Activated CD8-positive, alpha-beta T cell treated with anti-CD3 and anti-CD28 coated beads, Interleukin-2, amount 10 ng/mL, durations not matched to agents 7 days and 5 days (primary cell): ENCODE data around the gene RSBN1. TPM values are rescaled to one million over a fixed set of nuclear protein-coding genes. Genes with fewer than 3 reads are reported as not detected.
"Not testable (repeated sequence)": the region's sequence is repeated elsewhere in the genome, so short reads cannot be mapped to it uniquely, and the experiment has no call there.

Source experiments
- ATAC-seq: fragments of 150-1000 bp; cut with Tn5 transposase; one replicate; pipeline ENCODE4 v1.10.0; 2021; ENCODE audit warnings: moderate library complexity
- CTCF ChIA-PET: fragments of 350-600 bp; sonication (Branson Sonifier 250); formaldehyde crosslinking; loops from one replicate; lab custom pipeline; 2021; ENCODE audit warnings: antibody characterized with exemption; lab: Charles Lee
- POLR2A ChIA-PET: fragments of 350-600 bp; sonication (Branson Sonifier 250); formaldehyde crosslinking; loops from one replicate; lab custom pipeline; 2021; ENCODE audit warnings: antibody characterized with exemption; lab: Charles Lee
- DNase-seq: peaks from one replicate; pipeline ENCODE4 v3.0.0-alpha.2; 2020
- H3K27ac Mint-ChIP-seq: one replicate; pipeline ENCODE4 v1.8.0; 2021; ENCODE audit warnings: mild to moderate bottlenecking, mixed read lengths
- H3K27me3 Mint-ChIP-seq: one replicate; pipeline ENCODE4 v1.8.0; 2021; ENCODE audit warnings: low read depth, mixed read lengths
- H3K36me3 Mint-ChIP-seq: one replicate; pipeline ENCODE4 v1.8.0; 2021; ENCODE audit warnings: low read depth, mixed read lengths
- H3K4me1 Mint-ChIP-seq: one replicate; pipeline ENCODE4 v1.8.0; 2021; ENCODE audit warnings: low read depth, mixed read lengths
- H3K4me3 Mint-ChIP-seq: one replicate; pipeline ENCODE4 v1.8.0; 2021; ENCODE audit warnings: mild to moderate bottlenecking, mixed read lengths
- H3K9me3 Mint-ChIP-seq: one replicate; pipeline ENCODE4 v1.8.0; 2022; ENCODE audit warnings: mixed read lengths; ENCODE audit not compliant: insufficient read depth
- total RNA-seq, 2 experiments: library from RNA; stranded (reverse); gene quantifications; one replicate each; pipeline ENCODE4 v1.2.3, GENCODE V29; 2021

RSBN1 gene
- total RNA-seq, 2 experiments from 2014 or later: 27.3 to 29.9 TPM

DNA sequence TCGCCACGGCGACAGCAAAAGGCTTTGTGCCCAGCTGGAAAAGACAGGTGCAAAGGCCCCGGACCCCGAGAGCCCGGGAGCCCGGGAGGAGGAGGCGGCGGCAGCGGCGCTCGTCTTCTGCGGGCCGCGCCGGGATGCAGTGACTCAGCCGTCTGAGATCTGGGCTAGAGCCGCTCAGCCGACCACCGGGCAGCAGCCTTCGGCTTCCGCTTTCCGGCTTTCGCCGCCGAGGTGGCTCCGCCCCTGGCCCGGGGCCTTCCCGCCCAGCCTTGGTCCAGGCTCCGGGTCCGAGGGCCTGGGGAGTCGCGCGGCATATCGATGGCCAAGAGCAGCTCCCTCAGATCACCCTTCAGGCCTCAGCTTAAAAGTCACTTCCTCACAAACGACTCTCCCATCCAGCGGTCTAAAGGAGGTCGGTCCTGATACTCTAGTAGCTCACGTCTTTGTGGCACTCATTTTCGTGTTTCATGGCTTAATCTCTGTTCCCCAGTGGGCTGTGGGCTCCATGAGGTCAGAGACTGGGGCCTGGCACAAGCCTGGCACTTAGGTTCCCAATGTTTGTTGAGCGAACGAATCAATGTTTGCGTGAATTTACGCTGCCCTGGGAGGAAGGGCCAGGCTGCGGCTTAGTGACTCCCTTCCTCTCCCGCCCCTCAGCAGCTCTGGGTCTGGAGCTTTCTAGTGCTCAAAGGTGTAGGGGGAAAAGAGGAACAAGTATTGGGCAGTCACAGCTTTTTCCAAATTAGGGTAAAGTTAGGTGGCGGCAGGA lies 52.8 kb downstream of the RSBN1 start, which contains the start of gene PHTF1:
Gene PHTF1, minus strand, starts transcription at position 154 of the 769 bp plus-strand sequence. CDS start 783 bp downstream, outside the sequence.
- peaks cover 33% of the 10 kb centered on the region for H3K4me1 Mint-ChIP-seq
- peak within 1 kb of the TSS; percentile 96 for H3K27ac Mint-ChIP-seq
- H3K4me3 Mint-ChIP-seq: peak within 1 kb of the TSS; percentile 90
- DNase-seq: peak; percentile 67
- ChIA-PET POLR2A (interaction anchor here (1.0 to 3.3 kb wide), 7 partner anchors 9 to 171 kb away, joined by 3 to 23 read pairs (median 6); partner anchors contain the start of gene RSBN1), CTCF (interaction anchor here (0.8 to 2.1 kb wide), 11 partner anchors 13 to 687 kb away, joined by 3 to 6 read pairs (median 4); partner anchors contain the start of genes LRIG2, OLFML3 and RSBN1)
- no peaks in the 10 kb centered on the region for H3K9me3 Mint-ChIP-seq
- peak; percentile 85 for ATAC-seq
- peaks cover 38% of the 10 kb centered on the region for H3K36me3 Mint-ChIP-seq
- no peaks in the 10 kb centered on the region for H3K27me3 Mint-ChIP-seq

GRCh38 chr1:113758631-113759332 lies 53.5 kb downstream of the RSBN1 start:
- Mint-ChIP-seq H3K4me1 (peaks cover 33% of the 10 kb centered on the region), H3K4me3 (peak overlapping the region; percentile 90), H3K36me3 (peaks cover 40% of the 10 kb centered on the region), H3K27ac (peak overlapping the region; percentile 96), H3K9me3 (no peaks in the 10 kb centered on the region), H3K27me3 (no peaks in the 10 kb centered on the region)
- ChIA-PET POLR2A (interaction anchor here (1.0 to 3.3 kb wide), 7 partner anchors 10 to 172 kb away, joined by 3 to 23 read pairs (median 6); partner anchors contain the start of gene RSBN1), CTCF (interaction anchor here (0.9 to 2.1 kb wide), 6 partner anchors 27 to 686 kb away, joined by 3 to 6 read pairs (median 4); partner anchors contain the start of genes LRIG2, OLFML3 and RSBN1)
- peak; percentile 73 for DNase-seq
- ATAC-seq: peak; percentile 68

DNA sequence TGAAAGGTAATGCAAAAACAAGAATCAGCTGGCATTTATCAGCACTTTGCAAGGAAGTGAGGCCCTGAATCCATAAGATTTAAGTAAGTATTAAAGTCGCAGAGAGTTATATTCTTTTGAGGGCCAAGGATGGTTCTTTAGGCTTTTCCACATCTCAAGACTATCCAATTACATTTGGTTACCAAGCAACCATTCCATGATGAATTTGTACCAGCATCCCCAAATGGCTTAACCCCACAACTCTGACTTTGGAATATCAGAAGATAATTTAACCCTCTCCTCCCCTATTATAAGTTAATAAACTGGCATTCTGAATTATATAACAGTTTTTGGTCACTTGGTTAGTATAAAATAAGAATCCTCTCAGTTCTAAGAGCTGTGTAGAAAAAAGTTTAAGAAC lies 55.8 kb downstream of the RSBN1 start:
- Mint-ChIP-seq H3K4me1 (peaks cover 33% of the 10 kb centered on the region), H3K27me3 (no peaks in the 10 kb centered on the region)

GRCh38 chr1:113753333-113753732 lies 58.9 kb downstream of the RSBN1 start:
- ATAC-seq, DNase-seq, H3K9me3 Mint-ChIP-seq, CTCF ChIA-PET, POLR2A ChIA-PET, H3K27ac Mint-ChIP-seq, H3K27me3 Mint-ChIP-seq, H3K4me3 Mint-ChIP-seq: not testable (repeated sequence)
- peaks cover 47% of the 10 kb centered on the region for H3K36me3 Mint-ChIP-seq
- peaks cover 24% of the 10 kb centered on the region for H3K4me1 Mint-ChIP-seq

More for the DNA sequence above, 55.8 kb downstream of the RSBN1 start:
- H3K36me3 Mint-ChIP-seq: peaks cover 40% of the 10 kb centered on the region
- H3K9me3 Mint-ChIP-seq: no peaks in the 10 kb centered on the region
- H3K4me3 Mint-ChIP-seq: peak overlapping the region; percentile 90
- ATAC-seq (no peak), DNase-seq (no peak)
- H3K27ac Mint-ChIP-seq: no peak overlapping the region
- ChIA-PET POLR2A (interaction anchor here (1.0 kb wide), 1 partner anchor 55 kb away, joined by 7 read pairs; the partner anchor contains the start of gene RSBN1), CTCF (interaction anchor here (1.1 kb wide), 1 partner anchor 55 kb away, joined by 3 read pairs; no protein-coding TSS in a partner anchor)

- ChIA-PET POLR2A (no interaction called here), CTCF (no interaction called here)
- Mint-ChIP-seq H3K27me3 (no peaks in the 10 kb centered on the region), H3K36me3 (peaks cover 45% of the 10 kb centered on the region), H3K27ac (no peak overlapping the region), H3K4me1 (peaks cover 12% of the 10 kb centered on the region), H3K4me3 (no peak overlapping the region), H3K9me3 (no peaks in the 10 kb centered on the region)
- ATAC-seq (no peak), DNase-seq (no peak)
These were observed 60.8 kb downstream of the RSBN1 start for GRCh38 chr1:113751516-113751915.

- ChIA-PET POLR2A (no interaction called here), CTCF (no interaction called here)
- Mint-ChIP-seq H3K27me3 (no peaks in the 10 kb centered on the region), H3K9me3 (no peaks in the 10 kb centered on the region), H3K4me3 (no peak overlapping the region), H3K27ac (no peak overlapping the region), H3K4me1 (peaks cover 8% of the 10 kb centered on the region), H3K36me3 (peaks cover 41% of the 10 kb centered on the region)
- ATAC-seq: no peak
- no peak for DNase-seq
These were observed 61.2 kb downstream of the RSBN1 start for GRCh38 chr1:113751114-113751513.

GRCh38 chr1:113749402-113749801 lies 62.9 kb downstream of the RSBN1 start:
- Mint-ChIP-seq H3K4me1 (peaks cover 3% of the 10 kb centered on the region), H3K27ac (no peak overlapping the region), H3K4me3 (no peak overlapping the region), H3K27me3 (no peaks in the 10 kb centered on the region), H3K36me3 (peaks cover 27% of the 10 kb centered on the region), H3K9me3 (no peaks in the 10 kb centered on the region)
- ATAC-seq (no peak), DNase-seq (no peak)
- ChIA-PET POLR2A (no interaction called here), CTCF (no interaction called here)

GRCh38 chr1:113747376-113747775 lies 64.9 kb downstream of the RSBN1 start:
- POLR2A ChIA-PET: no interaction called here

GRCh38 chr1:113745425-113745824 lies 66.9 kb downstream of the RSBN1 start:
- H3K9me3 Mint-ChIP-seq: no peaks in the 10 kb centered on the region
- no peaks in the 10 kb centered on the region for H3K27me3 Mint-ChIP-seq
- H3K36me3 Mint-ChIP-seq: peaks cover 31% of the 10 kb centered on the region
- H3K27ac Mint-ChIP-seq: no peak overlapping the region
- H3K4me1 Mint-ChIP-seq: peaks cover 14% of the 10 kb centered on the region
- CTCF ChIA-PET: no interaction called here
- DNase-seq (no peak), ATAC-seq (no peak)
- POLR2A ChIA-PET: interaction anchor here (0.6 kb wide), 1 partner anchor 206 kb away, joined by 4 read pairs; no protein-coding TSS in a partner anchor
- H3K4me3 Mint-ChIP-seq: no peak overlapping the region

More at GRCh38 chr1:113747376-113747775, 64.9 kb downstream of the RSBN1 start:
- H3K4me3 Mint-ChIP-seq: no peak overlapping the region
- no peak for ATAC-seq
- CTCF ChIA-PET: no interaction called here
- H3K9me3 Mint-ChIP-seq: no peaks in the 10 kb centered on the region
- no peak overlapping the region for H3K27ac Mint-ChIP-seq
- H3K4me1 Mint-ChIP-seq: peaks cover 8% of the 10 kb centered on the region
- no peaks in the 10 kb centered on the region for H3K27me3 Mint-ChIP-seq
- H3K36me3 Mint-ChIP-seq: peaks cover 27% of the 10 kb centered on the region
- DNase-seq: no peak

DNA sequence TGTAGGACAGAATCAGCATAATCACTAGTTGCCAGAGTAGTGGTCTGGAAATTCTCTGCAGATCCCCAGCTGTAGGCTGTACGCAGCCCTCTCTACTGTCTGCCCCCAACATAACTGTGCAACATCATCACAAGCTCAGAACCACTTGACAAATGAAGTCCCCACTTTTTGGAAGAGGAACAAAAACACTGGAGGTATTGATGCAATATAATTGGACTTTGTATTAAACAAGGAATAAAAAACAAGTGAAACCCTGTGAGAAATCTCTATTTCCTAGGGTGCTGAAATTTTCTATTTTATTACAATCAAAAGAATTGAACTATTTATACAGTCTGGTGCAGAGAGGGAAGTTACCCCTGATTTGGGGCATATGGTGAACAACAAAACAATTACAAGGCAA lies 68.2 kb downstream of the RSBN1 start:
- DNase-seq: no peak
- POLR2A ChIA-PET: interaction anchor here (0.7 kb wide), 1 partner anchor 632 kb away, joined by 4 read pairs; no protein-coding TSS in a partner anchor
- CTCF ChIA-PET: no interaction called here

DNA sequence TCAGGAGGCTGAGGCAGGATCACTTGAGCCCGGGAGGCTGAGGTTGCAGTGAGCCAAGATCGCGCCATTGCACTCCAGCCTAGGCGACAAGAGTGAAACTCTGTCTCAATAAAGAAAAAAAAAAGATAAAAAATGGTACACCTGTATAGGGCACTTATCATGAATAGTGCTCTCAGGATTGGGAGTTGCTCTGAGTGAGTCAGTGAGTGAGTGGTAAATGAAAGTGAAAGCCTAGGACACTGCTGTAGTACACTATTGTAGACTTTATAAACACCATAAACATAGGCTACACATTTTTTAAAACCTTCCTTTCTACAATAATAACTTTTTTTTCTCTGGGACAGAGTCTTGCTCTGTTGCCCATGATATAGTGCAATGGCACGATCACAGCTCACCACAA lies 69.8 kb downstream of the RSBN1 start:
- POLR2A ChIA-PET: no interaction called here
- H3K4me3 Mint-ChIP-seq: peak overlapping the region; percentile 6
- no peaks in the 10 kb centered on the region for H3K9me3 Mint-ChIP-seq
- no peaks in the 10 kb centered on the region for H3K27me3 Mint-ChIP-seq
- H3K27ac Mint-ChIP-seq: peak overlapping the region; percentile 60
- peaks cover 27% of the 10 kb centered on the region for H3K36me3 Mint-ChIP-seq
- no peak for DNase-seq
- CTCF ChIA-PET: no interaction called here
- ATAC-seq: peak; percentile 92
- H3K4me1 Mint-ChIP-seq: peaks cover 14% of the 10 kb centered on the region

More for the DNA sequence above, 68.2 kb downstream of the RSBN1 start:
- Mint-ChIP-seq H3K9me3 (no peaks in the 10 kb centered on the region), H3K27ac (no peak overlapping the region), H3K4me3 (no peak overlapping the region), H3K4me1 (peaks cover 14% of the 10 kb centered on the region), H3K27me3 (no peaks in the 10 kb centered on the region), H3K36me3 (peaks cover 27% of the 10 kb centered on the region)
- ATAC-seq: no peak
